ENCODE measurements around the gene OR6V1. TPM values are rescaled to one million over a fixed set of nuclear protein-coding genes. Genes with fewer than 3 reads are reported as not detected.

Gene OR6V1
- not detected for total RNA-seq
- not detected for polyA plus RNA-seq

- no peaks in the 10 kb centered on the region for H3K27me3 ChIP-seq
- no peak within 1 kb of the TSS for H3K4me3 ChIP-seq
- DNase-seq, result no peak
- H3K4me1 ChIP-seq, result peaks cover 0 to 9% (median 3%) of the 10 kb centered on the region in 4 donors
- no peaks in the 10 kb centered on the region for H3K36me3 ChIP-seq
- no peaks in the 10 kb centered on the region for H3K9me3 ChIP-seq
- TF ChIP-seq, protein P1, sequence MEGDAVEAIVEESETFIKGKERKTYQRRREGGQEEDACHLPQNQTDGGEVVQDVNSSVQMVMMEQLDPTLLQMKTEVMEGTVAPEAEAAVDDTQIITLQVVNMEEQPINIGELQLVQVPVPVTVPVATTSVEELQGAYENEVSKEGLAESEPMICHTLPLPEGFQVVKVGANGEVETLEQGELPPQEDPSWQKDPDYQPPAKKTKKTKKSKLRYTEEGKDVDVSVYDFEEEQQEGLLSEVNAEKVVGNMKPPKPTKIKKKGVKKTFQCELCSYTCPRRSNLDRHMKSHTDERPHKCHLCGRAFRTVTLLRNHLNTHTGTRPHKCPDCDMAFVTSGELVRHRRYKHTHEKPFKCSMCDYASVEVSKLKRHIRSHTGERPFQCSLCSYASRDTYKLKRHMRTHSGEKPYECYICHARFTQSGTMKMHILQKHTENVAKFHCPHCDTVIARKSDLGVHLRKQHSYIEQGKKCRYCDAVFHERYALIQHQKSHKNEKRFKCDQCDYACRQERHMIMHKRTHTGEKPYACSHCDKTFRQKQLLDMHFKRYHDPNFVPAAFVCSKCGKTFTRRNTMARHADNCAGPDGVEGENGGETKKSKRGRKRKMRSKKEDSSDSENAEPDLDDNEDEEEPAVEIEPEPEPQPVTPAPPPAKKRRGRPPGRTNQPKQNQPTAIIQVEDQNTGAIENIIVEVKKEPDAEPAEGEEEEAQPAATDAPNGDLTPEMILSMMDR (IDR thresholded peaks at IDR 0.05), result no peak
- TF ChIP-seq EP300 (IDR thresholded peaks at IDR 0.05) (no peak), POLR2AphosphoS5 (IDR thresholded peaks at IDR 0.05) (no peak), POLR2A (IDR thresholded peaks at IDR 0.05) (no peak)
- 91 to 92% methylated on average over 4 of the region's 4 CpGs for WGBS, 2 donors
- intact Hi-C loops (cut with DNase I), result no loop called here
- no peak within 1 kb of the TSS for H3K27ac ChIP-seq
Observed at GRCh38 chr7:143052041-143052440, at the start of gene OR6V1. OR6V1 (plus strand) TSS chr7:143052341; CDS start chr7:143052341, 0 bp downstream.

- no peaks in the 10 kb centered on the region for H3K36me3 ChIP-seq
- intact Hi-C loops (cut with DNase I), result loop anchor here (5.0 kb wide), 1 partner anchor 151 kb away; no protein-coding TSS in a partner anchor
Observed at GRCh38 chr7:143002898-143003297, 49.2 kb upstream of the OR6V1 start.

GRCh38 chr7:143003393-143004051, 48.6 kb upstream of the OR6V1 start:
- no peak for DNase-seq
- 8 to 26% methylated on average over 6 of the region's 6 CpGs for WGBS, 2 donors
- TF ChIP-seq, protein P1 (IDR thresholded peaks at IDR 0.05), result peak; percentile 22 to 66 (median 52)
- TF ChIP-seq POLR2AphosphoS5 (IDR thresholded peaks at IDR 0.05) (no peak), POLR2A (IDR thresholded peaks at IDR 0.05) (no peak), EP300 (IDR thresholded peaks at IDR 0.05) (no peak)

More at GRCh38 chr7:143002898-143003297, 49.2 kb upstream of the OR6V1 start:
- no peak for DNase-seq
- Histone ChIP-seq H3K27ac (no peak overlapping the region), H3K4me1 (peaks cover 0 to 4% (median 0%) of the 10 kb centered on the region in 4 donors), H3K4me3 (no peak overlapping the region), H3K9me3 (no peaks in the 10 kb centered on the region), H3K27me3 (no peaks in the 10 kb centered on the region)
- TF ChIP-seq, protein P1 (IDR thresholded peaks at IDR 0.05), result no peak
- TF ChIP-seq POLR2A (IDR thresholded peaks at IDR 0.05), result no peak
- TF ChIP-seq EP300 (IDR thresholded peaks at IDR 0.05), result no peak
- no peak for TF ChIP-seq POLR2AphosphoS5 (IDR thresholded peaks at IDR 0.05)
- WGBS, 2 donors, result 23 to 78% methylated on average over 5 of the region's 5 CpGs

DNA sequence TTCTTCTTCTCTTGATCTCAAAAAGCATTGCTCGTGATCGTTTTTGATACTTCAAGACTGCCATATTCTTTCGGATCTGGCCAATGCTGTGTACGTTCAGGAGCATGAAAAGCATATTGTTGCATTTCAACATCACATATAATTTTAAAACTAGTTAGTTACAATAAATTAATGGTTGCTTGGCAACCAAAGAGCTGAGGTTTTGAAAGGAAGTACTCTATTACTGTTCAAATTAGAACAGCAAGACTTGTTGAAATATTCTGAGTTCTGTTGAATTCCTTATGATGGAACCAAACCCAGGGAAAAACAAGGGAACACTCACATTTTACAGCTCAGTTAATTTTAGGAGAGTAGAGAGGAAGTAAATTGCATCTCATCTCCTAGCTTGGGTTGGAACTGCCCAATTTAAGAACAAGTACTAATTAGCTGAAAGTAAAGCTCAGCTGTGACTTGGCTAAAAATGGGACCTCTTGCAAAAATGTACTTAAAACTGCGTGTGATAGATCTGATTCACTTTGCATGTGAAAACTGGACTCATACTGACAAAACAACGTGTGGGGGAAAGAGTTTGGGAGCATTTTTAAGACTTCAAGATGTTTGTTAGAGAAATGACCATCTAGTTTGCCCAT, 46.4 kb upstream of the OR6V1 start:
- H3K4me3 ChIP-seq, result no peak overlapping the region
- no peaks in the 10 kb centered on the region for H3K9me3 ChIP-seq
- H3K4me1 ChIP-seq, result peaks cover 0 to 4% (median 0%) of the 10 kb centered on the region in 4 donors
- TF ChIP-seq EP300 (IDR thresholded peaks at IDR 0.05), result no peak
- no peak for TF ChIP-seq POLR2A (IDR thresholded peaks at IDR 0.05)
- H3K27me3 ChIP-seq, result no peaks in the 10 kb centered on the region
- DNase-seq, result no peak
- intact Hi-C loops (cut with DNase I), result no loop called here
- H3K36me3 ChIP-seq, result no peaks in the 10 kb centered on the region
- 75 to 77% methylated on average over 6 of the region's 6 CpGs for WGBS, 2 donors
- H3K27ac ChIP-seq, result no peak overlapping the region

More at GRCh38 chr7:143003393-143004051, 48.6 kb upstream of the OR6V1 start:
- Histone ChIP-seq H3K4me1 (peaks cover 0 to 4% (median 0%) of the 10 kb centered on the region in 4 donors), H3K4me3 (peak overlapping the region in 1 of 4 donors; percentile 8), H3K27ac (no peak overlapping the region), H3K9me3 (no peaks in the 10 kb centered on the region), H3K36me3 (no peaks in the 10 kb centered on the region), H3K27me3 (no peaks in the 10 kb centered on the region)
- intact Hi-C loops (cut with DNase I), result loop anchor here (5.0 kb wide), 1 partner anchor 151 kb away; no protein-coding TSS in a partner anchor
